OCI-LY1 (cell line): ENCODE measurements around the gene STARD13.

Experiments used
- H2AFZ ChIP-seq: fragments of 200-600 bp; sonication (generic), shearing (Covaris generic); 2 replicates; pipeline ENCODE4 v1.6.0; 2014; ENCODE audit warnings: antibody characterized with exemption, mild to moderate bottlenecking, low read length
- H3F3A ChIP-seq: fragments of 200-600 bp; sonication (generic), shearing (Covaris generic); 2 replicates; pipeline ENCODE4 v1.6.0; 2014; ENCODE audit warnings: mild to moderate bottlenecking, antibody characterized with exemption, low read length, moderate library complexity; ENCODE audit not compliant: insufficient read depth
- H3K27ac ChIP-seq: fragments of 200-600 bp; sonication (generic); 2 replicates; pipeline ENCODE4 v1.5.1; 2014; ENCODE audit warnings: low read length, mixed run types, mild to moderate bottlenecking, low read depth; ENCODE audit not compliant: poor library complexity, severe bottlenecking
- H3K27me3 ChIP-seq: fragments of 200-600 bp; sonication (generic); 2 replicates; pipeline ENCODE4 v1.6.0; 2014; ENCODE audit warnings: antibody characterized with exemption, mild to moderate bottlenecking, low read length, moderate library complexity; ENCODE audit not compliant: insufficient read depth
- H3K36me3 ChIP-seq: fragments of 200-600 bp; sonication (generic); 2 replicates; pipeline ENCODE4 v1.6.1; 2014; ENCODE audit warnings: mild to moderate bottlenecking, antibody characterized with exemption, low read length, moderate library complexity, mixed read lengths; ENCODE audit not compliant: insufficient read depth
- H3K4me1 ChIP-seq: fragments of 200-600 bp; sonication (generic); 2 replicates; pipeline ENCODE4 v1.5.1; 2014; ENCODE audit warnings: mild to moderate bottlenecking, low read length, moderate library complexity; ENCODE audit not compliant: insufficient read depth, severe bottlenecking
- H3K4me2 ChIP-seq: fragments of 200-600 bp; sonication (generic), shearing (Covaris generic); 2 replicates; pipeline ENCODE4 v1.6.1; 2014; ENCODE audit warnings: low read length
- H3K4me3 ChIP-seq: fragments of 200-600 bp; sonication (generic); 2 replicates; pipeline ENCODE4 v1.5.1; 2014; ENCODE audit warnings: low read length, low read depth, mild to moderate bottlenecking, mixed read lengths; ENCODE audit not compliant: poor library complexity, severe bottlenecking
- H3K79me2 ChIP-seq: fragments of 200-600 bp; shearing (Covaris generic); 2 replicates; pipeline ENCODE4 v1.6.1; 2016; ENCODE audit warnings: mixed run types, low read length, mixed read lengths; ENCODE audit not compliant: insufficient read depth
- H3K9ac ChIP-seq: fragments of 200-600 bp; sonication (generic), shearing (Covaris generic); 2 replicates; pipeline ENCODE4 v1.6.1; 2014; ENCODE audit warnings: mild to moderate bottlenecking, low read length, mixed read lengths
- H3K9me2 ChIP-seq: fragments of 200-600 bp; sonication (generic), shearing (Covaris generic); 2 replicates; pipeline ENCODE4 v1.6.1; 2014; ENCODE audit warnings: low read depth, mild to moderate bottlenecking, low read length, mixed read lengths
- H3K9me3 ChIP-seq: fragments of 200-600 bp; shearing (Covaris generic); 2 replicates; pipeline ENCODE4 v1.6.1; 2014; ENCODE audit warnings: low read length, mixed read lengths
- H4K20me1 ChIP-seq: fragments of 200-600 bp; sonication (generic), shearing (Covaris generic); 2 replicates; pipeline ENCODE4 v1.6.0; 2016; ENCODE audit warnings: mild to moderate bottlenecking, low read length; ENCODE audit not compliant: insufficient read depth
- EZH2 ChIP-seq: fragments of 200-600 bp; sonication (generic), shearing (Covaris generic); IDR thresholded peaks from 2 replicates; pipeline ENCODE4 v1.8.0; 2017; ENCODE audit warnings: borderline replicate concordance, mixed run types, mild to moderate bottlenecking, antibody characterized with exemption, low read length, moderate library complexity, mixed read lengths
- TF ChIP-seq, protein P1 (sequence below): fragments of 200-600 bp; sonication (generic), shearing (Covaris generic); IDR thresholded peaks from 2 replicates; pipeline ENCODE4 v1.5.1; 2017; ENCODE audit warnings: mild to moderate bottlenecking, antibody characterized with exemption, low read length, moderate library complexity, mixed read lengths

Gene STARD13

GRCh38 chr13:33078263-33078662 lies 207.3 kb downstream of the STARD13 start:
- H3K79me2 ChIP-seq: no peaks in the 10 kb centered on the region
- H3F3A ChIP-seq: no peaks in the 10 kb centered on the region
- no peaks in the 10 kb centered on the region for H3K36me3 ChIP-seq
- H2AFZ ChIP-seq: no peak overlapping the region
- no peak overlapping the region for H3K4me3 ChIP-seq
- H3K4me2 ChIP-seq: no peak overlapping the region
- no peaks in the 10 kb centered on the region for H3K9me2 ChIP-seq
- peaks cover 20% of the 10 kb centered on the region for H3K4me1 ChIP-seq
- H4K20me1 ChIP-seq: no peaks in the 10 kb centered on the region
- no peak for TF ChIP-seq EZH2
- TF ChIP-seq, protein P1, sequence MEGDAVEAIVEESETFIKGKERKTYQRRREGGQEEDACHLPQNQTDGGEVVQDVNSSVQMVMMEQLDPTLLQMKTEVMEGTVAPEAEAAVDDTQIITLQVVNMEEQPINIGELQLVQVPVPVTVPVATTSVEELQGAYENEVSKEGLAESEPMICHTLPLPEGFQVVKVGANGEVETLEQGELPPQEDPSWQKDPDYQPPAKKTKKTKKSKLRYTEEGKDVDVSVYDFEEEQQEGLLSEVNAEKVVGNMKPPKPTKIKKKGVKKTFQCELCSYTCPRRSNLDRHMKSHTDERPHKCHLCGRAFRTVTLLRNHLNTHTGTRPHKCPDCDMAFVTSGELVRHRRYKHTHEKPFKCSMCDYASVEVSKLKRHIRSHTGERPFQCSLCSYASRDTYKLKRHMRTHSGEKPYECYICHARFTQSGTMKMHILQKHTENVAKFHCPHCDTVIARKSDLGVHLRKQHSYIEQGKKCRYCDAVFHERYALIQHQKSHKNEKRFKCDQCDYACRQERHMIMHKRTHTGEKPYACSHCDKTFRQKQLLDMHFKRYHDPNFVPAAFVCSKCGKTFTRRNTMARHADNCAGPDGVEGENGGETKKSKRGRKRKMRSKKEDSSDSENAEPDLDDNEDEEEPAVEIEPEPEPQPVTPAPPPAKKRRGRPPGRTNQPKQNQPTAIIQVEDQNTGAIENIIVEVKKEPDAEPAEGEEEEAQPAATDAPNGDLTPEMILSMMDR: no peak
- no peak overlapping the region for H3K27ac ChIP-seq
- H3K9ac ChIP-seq: no peak overlapping the region
- no peaks in the 10 kb centered on the region for H3K9me3 ChIP-seq
- no peaks in the 10 kb centered on the region for H3K27me3 ChIP-seq

GRCh38 chr13:33076001-33076992 lies 209.3 kb downstream of the STARD13 start:
- H3K4me3 ChIP-seq: no peak overlapping the region
- H3K4me1 ChIP-seq: peaks cover 15% of the 10 kb centered on the region
- no peak overlapping the region for H3K4me2 ChIP-seq
- TF ChIP-seq, protein P1: no peak
- no peak for TF ChIP-seq EZH2
- H3K9me2 ChIP-seq: no peaks in the 10 kb centered on the region
- no peaks in the 10 kb centered on the region for H3K9me3 ChIP-seq
- H3K79me2 ChIP-seq: no peaks in the 10 kb centered on the region
- H3K9ac ChIP-seq: no peak overlapping the region
- no peaks in the 10 kb centered on the region for H3K27me3 ChIP-seq
- H3K27ac ChIP-seq: no peak overlapping the region
- no peaks in the 10 kb centered on the region for H3F3A ChIP-seq
- no peak overlapping the region for H2AFZ ChIP-seq
- H3K36me3 ChIP-seq: no peaks in the 10 kb centered on the region
- no peaks in the 10 kb centered on the region for H4K20me1 ChIP-seq

DNA sequence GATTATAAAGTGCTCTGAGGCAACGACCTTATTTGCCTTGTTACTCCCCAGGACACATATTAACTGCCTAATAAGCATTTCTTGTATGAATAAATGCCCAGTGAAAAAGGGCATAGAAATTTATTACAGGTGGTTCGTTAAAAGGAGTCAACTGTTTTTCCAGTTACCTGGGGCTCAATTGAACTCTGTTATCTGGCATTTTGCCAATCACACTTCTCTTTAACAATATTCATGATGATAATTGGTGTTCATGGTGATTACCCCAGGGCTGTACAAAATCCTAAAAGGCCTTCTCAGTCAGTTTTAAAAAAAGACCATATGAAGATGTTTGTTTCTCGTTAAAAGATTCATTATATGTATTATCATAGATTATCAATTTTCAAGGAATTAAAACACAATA lies 212.2 kb downstream of the STARD13 start:
- Histone ChIP-seq H3K27me3 (no peaks in the 10 kb centered on the region), H3K4me1 (no peaks in the 10 kb centered on the region), H2AFZ (no peak overlapping the region), H3K27ac (no peak overlapping the region), H3K36me3 (no peaks in the 10 kb centered on the region), H3K4me2 (no peak overlapping the region), H3K4me3 (no peak overlapping the region), H3F3A (no peaks in the 10 kb centered on the region), H3K9ac (no peak overlapping the region), H3K9me3 (no peaks in the 10 kb centered on the region), H4K20me1 (no peaks in the 10 kb centered on the region), H3K79me2 (no peaks in the 10 kb centered on the region), H3K9me2 (no peaks in the 10 kb centered on the region)
- no peak for TF ChIP-seq EZH2
- TF ChIP-seq, protein P1: no peak
